GM12864 (cell line): ENCODE data around the gene SRRM2.

Experiments used
- DNase-seq: peaks from one replicate; pipeline ENCODE4 v3.0.0-alpha.2; 2011; ENCODE audit warnings: low read depth
- H3K4me3 ChIP-seq: 2 replicates; pipeline ENCODE4 v1.5.1; 2011; ENCODE audit warnings: mild to moderate bottlenecking, low read depth, low read length, control low read depth
- TF ChIP-seq, protein P1 (sequence below): IDR thresholded peaks from 2 replicates; pipeline ENCODE4 v1.5.1; 2011; ENCODE audit warnings: low read depth, mild to moderate bottlenecking, moderate library complexity, low read length, control low read depth, inconsistent platforms; ENCODE audit errors: missing control alignments

SRRM2 gene

DNA sequence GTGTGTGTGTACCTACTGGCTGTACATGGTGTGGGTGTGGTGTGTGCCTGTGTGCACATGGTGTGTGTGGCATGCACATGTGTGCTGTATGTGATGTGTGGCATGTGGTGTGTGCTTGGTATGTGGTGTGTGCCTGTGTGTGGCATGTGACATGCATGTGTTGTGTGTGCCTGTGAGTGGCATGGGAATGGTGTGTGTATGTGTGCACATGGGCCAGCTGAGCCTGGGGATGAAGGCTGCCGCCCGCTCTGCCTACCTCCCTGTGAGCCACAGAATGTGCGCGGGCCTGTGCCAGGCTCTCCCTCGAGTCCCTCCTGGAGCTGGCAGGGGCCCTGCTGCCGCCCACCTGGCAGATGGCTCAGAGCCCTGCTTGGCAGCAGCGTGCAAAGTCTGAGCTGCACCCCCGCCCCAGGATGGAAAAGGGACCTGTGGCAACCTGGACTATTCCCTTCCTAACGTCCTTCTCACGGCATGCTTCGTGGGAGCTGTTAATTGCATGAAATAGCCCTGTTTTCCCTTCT lies 41.7 kb upstream of the SRRM2 start:
- TF ChIP-seq, protein P1, sequence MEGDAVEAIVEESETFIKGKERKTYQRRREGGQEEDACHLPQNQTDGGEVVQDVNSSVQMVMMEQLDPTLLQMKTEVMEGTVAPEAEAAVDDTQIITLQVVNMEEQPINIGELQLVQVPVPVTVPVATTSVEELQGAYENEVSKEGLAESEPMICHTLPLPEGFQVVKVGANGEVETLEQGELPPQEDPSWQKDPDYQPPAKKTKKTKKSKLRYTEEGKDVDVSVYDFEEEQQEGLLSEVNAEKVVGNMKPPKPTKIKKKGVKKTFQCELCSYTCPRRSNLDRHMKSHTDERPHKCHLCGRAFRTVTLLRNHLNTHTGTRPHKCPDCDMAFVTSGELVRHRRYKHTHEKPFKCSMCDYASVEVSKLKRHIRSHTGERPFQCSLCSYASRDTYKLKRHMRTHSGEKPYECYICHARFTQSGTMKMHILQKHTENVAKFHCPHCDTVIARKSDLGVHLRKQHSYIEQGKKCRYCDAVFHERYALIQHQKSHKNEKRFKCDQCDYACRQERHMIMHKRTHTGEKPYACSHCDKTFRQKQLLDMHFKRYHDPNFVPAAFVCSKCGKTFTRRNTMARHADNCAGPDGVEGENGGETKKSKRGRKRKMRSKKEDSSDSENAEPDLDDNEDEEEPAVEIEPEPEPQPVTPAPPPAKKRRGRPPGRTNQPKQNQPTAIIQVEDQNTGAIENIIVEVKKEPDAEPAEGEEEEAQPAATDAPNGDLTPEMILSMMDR = no peak
- DNase-seq = no peak

DNA sequence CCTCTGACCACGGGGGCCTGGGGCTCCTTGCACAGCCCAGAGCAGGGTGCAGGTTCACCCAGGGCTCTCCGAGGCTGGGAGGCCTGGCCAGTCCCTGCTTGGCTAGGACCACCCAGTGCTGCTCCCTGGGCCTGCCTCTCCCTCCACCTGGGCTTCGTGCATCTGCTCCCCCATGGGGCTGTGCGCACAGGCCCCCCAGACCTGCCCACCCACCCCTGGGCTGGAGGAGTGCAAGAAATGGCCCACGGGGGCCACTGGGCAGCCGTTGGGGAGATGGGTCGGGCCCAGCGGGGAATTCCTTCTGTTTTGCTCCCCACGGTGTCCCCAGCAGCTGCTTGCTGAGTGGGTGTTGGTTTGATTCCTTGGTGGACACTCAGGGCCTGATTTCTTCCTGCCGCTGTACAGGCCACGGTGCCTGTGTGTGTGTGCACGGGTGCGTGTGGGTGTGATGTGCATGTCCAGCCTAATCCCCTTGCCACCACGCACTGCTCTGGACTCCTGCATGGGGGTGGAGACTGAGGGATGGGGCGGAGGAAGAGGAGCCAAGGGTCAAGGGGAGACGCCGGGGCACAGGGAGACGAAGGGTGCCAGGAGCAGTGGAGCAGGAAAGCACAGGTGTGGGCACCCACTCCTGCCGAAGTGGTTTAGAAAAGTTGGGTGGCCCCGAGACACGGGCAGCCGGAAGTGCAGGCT lies 40.9 kb upstream of the SRRM2 start:
- no peak for DNase-seq
- TF ChIP-seq, protein P1 = no peak
- H3K4me3 ChIP-seq = no peak overlapping the region

More for the DNA sequence above, 41.7 kb upstream of the SRRM2 start:
- no peak overlapping the region for H3K4me3 ChIP-seq

DNA sequence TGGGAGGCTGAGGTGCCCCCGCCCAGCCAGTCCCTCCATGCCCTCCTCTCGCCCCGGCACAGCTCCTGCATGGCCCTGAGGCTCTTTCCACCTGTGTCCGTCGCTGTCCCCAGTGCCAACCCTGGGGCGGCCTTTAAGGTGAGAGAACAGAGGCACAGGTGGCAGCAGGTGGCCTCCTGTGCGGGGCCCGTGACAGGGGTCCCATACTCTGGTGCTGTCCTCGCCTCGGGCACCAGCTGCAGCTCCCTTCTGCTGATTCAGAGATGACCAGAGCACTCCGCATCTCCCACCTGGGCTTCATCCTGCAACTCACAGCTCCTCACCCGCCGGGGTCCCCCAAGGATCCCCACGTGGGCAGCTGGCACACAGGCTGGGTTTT lies 40.4 kb upstream of the SRRM2 start:
- DNase-seq = no peak
- TF ChIP-seq, protein P1 = no peak
- no peak overlapping the region for H3K4me3 ChIP-seq

DNA sequence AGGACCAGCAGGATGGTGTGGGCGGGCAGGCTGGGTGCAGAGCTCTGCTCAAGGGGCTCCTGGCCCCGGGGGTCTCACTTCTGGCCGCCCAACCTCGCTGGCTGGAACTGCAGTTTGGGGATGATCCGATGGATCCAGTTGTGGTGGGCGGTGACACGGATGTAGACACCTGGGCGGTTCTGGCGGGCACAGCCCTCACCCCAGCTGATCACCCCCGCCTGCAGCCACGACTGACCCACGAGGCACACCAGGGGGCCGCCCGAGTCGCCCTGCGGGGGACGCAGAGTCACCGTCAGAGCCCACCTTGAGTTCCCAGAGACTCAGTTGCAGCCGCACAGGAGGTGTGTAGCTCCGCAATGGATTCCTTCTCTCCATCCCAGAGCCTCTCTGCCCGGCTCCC lies 39.9 kb upstream of the SRRM2 start:
- TF ChIP-seq, protein P1 = no peak
- no peak for DNase-seq
- H3K4me3 ChIP-seq = no peak overlapping the region

DNA sequence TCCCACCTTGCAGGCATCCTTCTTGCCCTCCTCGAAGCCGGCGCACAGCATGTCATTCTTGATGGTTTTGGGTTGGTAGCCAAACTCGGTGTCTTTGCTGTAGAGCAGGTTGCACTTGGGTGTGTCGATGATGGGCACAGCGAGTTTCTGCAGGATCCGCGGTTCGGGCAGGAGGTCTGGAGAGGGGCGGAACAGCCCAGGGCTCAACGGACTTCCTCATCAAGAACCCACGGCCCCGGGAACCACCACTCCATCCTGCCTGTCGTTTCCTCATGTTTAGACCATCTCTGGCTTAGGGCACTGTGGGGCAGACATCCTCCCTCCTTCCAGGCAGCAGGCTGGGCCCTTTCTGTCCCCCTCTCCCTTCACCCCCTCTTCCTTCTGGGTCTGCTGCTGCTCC lies 38.9 kb upstream of the SRRM2 start:
- H3K4me3 ChIP-seq = no peak overlapping the region
- TF ChIP-seq, protein P1 = no peak
- no peak for DNase-seq

DNA sequence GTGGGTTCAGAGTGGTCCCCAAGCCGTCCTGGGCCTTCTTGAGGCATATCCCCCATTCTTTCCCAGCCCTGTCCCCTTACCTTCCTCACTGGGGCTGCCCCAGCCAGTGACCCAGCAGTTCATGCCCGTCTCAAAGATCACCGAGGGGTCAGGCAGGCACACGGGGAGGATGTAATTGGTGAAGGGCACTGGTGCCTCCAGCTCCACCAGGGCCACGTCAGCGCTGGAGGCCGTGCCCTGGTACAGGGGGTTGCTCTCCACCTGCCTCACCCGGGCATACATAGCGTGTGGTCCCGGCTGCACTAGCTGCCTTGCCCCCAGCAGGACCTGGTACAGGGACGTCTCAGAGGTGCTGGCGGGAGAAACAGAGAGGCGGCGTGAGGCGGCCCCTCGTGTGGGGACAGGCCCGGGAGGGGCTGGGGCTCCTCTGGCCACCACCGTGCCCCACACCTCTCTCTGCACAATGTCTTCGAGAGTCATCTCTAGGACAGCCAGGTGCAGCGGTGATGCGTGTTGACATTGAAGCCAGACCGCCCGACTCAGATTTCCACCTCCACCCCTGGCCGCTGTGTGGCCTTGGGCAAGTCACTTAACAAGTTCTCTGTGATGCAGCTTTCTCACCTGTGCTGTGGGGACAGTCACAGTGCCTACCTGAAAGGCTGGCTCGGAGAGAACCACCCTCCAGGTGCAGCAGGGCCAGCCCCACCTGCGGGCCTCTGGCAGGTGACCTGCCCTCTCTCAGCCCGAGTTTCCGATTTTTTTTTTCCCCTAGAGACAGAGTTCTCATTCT lies 38.3 kb upstream of the SRRM2 start:
- no peak for DNase-seq
- TF ChIP-seq, protein P1 = no peak
- H3K4me3 ChIP-seq = no peak overlapping the region
